HepG2 (cell line): Measurements from ENCODE around the gene METTL6.

Source experiments
- ATF6 ChIP-seq: sonication (generic); formaldehyde crosslinking; conservative IDR thresholded peaks from 2 replicates; pipeline ENCODE4 v1.4.0; 2020; ENCODE audit warnings: missing genetic modification reagents
- EP300 ChIP-seq, 3 experiments: sonication (generic) in 1 of 3; formaldehyde crosslinking in 1 of 3; IDR thresholded peaks; 2 replicates each; pipeline versions ENCODE4 v1.5.1 to v1.6.1; 2011 to 2020; ENCODE audit warnings: low read depth in 2 of 3, low read length in 2 of 3, borderline replicate concordance in 1 of 3, improper control_type of control experiment in 1 of 3, mild to moderate bottlenecking in 1 of 3, missing genetic modification reagents in 1 of 3, moderate library complexity in 1 of 3
- FOXK2 ChIP-seq: fragments of 450-650 bp; IDR thresholded peaks from 2 replicates; pipeline ENCODE4 v1.6.1; 2016
- HNF1A ChIP-seq, 2 experiments: sonication (generic) in 1 of 2; formaldehyde crosslinking in 1 of 2; IDR thresholded peaks; 2 replicates each; pipeline versions ENCODE4 v1.4.0 to v1.6.1; 2016 to 2020; ENCODE audit warnings: borderline replicate concordance in 1 of 2, low read depth in 1 of 2, mild to moderate bottlenecking in 1 of 2, missing genetic modification reagents in 1 of 2
- HNRNPK ChIP-seq: fragments of 200-400 bp; formaldehyde crosslinking; IDR thresholded peaks from 2 replicates; pipeline ENCODE4 v1.6.1; 2018; ENCODE audit warnings: low read length, low read depth, moderate library complexity, mild to moderate bottlenecking; ENCODE audit not compliant: poor library complexity, severe bottlenecking
- NFATC3 ChIP-seq: sonication (generic); formaldehyde crosslinking; IDR thresholded peaks from 2 replicates; pipeline ENCODE4 v1.5.1; 2020; ENCODE audit warnings: mild to moderate bottlenecking, missing genetic modification reagents
- NFKB2 ChIP-seq: sonication (generic); formaldehyde crosslinking; IDR thresholded peaks from 2 replicates; pipeline ENCODE4 v1.4.0; 2020; ENCODE audit warnings: missing genetic modification reagents, borderline replicate concordance
- SRSF4 ChIP-seq: fragments of 200-400 bp; formaldehyde crosslinking; IDR thresholded peaks from one replicate; pipeline ENCODE4 v1.6.1; 2018; ENCODE audit warnings: mild to moderate bottlenecking, low read depth, low read length, moderate library complexity; ENCODE audit not compliant: poor library complexity, severe bottlenecking
- ZBTB33 ChIP-seq: sonication (generic); formaldehyde crosslinking; IDR thresholded peaks from 2 replicates; pipeline ENCODE4 v1.4.0; 2020; ENCODE audit warnings: missing genetic modification reagents

- no peak for TF ChIP-seq EP300 (IDR thresholded peaks at IDR 0.05; ENCODE audit: low read depth in 2 of 2, low read length in 2 of 2)
- no peak for TF ChIP-seq EP300 (CRISPR knock-in tag; IDR thresholded peaks at IDR 0.05; ENCODE audit: borderline replicate concordance)
- no peak for TF ChIP-seq ATF6 (CRISPR knock-in tag)
- TF ChIP-seq HNRNPK = no peak
- no peak for TF ChIP-seq NFKB2 (CRISPR knock-in tag)
- TF ChIP-seq NFATC3 (CRISPR knock-in tag) = no peak
- TF ChIP-seq HNF1A (IDR thresholded peaks at IDR 0.05; ENCODE audit: low read depth) = no peak
- no peak for TF ChIP-seq HNF1A (CRISPR knock-in tag; IDR thresholded peaks at IDR 0.05; ENCODE audit: borderline replicate concordance)
- TF ChIP-seq SRSF4 = no peak
- no peak for TF ChIP-seq FOXK2
- TF ChIP-seq ZBTB33 (CRISPR knock-in tag) = no peak
These were observed 7.4 kb upstream of the METTL6 start for GRCh38 chr3:15434756-15435155.
